Measurements from ENCODE around the gene EPHA7.

Gene EPHA7

DNA sequence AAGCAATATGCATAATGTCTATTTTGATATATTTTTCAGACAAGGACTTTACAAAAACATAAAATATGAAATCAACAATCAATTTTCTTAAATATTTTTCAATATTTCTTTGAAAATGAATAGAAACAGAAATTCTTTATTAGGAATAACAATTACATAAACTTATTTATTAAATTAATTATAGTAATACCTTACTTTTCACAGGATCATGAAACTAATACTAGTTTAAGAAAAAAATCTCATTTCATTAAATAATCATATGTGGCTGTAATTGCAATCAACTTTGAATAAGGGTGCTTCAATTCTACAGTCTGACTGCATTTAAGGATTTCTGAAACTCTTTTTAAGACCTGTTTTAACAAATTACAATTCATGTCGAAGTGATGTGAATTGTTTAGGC lies 26.6 kb downstream of the EPHA7 start:
- no peak for DNase-seq

DNA sequence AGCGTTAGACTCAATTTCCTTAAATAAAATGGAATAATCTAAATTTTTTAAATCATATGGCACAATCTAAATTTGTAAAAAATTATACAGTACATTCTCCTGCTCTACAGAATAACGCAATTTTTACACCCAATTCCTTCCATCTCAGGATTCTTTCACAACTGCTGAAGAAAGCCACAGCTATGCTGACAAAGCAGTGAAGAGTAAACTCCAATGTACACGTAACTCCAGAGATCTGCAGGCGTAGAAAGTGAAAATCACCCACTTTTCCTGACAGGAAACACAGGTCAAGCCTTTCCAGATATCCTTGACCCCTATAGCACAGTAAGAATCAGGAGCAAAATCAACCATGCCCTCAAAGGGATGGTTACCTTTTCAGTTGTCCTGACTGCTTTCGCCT lies 27.4 kb downstream of the EPHA7 start:
- no peak for DNase-seq

DNA sequence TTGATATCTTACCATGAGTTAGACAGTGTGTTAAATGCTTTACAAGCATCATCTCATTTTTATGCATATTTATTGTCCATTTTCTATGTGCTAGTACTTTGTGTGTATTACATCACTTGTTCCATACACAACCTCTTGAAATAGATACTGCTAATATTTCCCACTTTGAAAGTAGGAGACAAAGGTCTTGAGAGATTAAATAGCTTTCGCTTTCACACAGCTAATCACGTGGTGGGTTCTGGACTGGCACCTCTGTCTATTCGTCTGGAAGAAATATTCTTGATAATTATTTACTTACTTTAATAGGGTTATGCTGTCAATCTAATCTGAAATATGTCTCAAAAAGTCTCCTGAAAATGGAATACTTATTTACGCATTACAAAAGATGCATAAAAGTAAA lies 30.2 kb downstream of the EPHA7 start:
- DNase-seq, result no peak

DNA sequence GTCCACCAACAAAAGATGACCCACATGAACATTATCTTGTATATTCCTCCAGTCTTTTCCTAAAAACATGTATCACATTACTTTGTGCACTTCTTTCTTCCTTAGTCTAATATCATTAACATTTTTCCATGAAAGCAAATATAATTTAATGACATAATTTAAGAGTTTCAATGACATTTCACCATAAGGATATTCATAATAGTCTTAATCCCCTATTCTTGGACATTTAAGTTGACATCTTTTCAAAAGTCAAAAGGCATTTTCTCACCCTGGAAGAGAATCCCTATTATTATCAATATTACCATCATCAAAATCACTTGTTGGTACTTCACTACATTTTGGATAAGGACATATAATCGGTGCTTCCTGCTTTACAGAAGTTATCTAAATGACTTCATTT lies 31.3 kb downstream of the EPHA7 start:
- no peak for DNase-seq

DNA sequence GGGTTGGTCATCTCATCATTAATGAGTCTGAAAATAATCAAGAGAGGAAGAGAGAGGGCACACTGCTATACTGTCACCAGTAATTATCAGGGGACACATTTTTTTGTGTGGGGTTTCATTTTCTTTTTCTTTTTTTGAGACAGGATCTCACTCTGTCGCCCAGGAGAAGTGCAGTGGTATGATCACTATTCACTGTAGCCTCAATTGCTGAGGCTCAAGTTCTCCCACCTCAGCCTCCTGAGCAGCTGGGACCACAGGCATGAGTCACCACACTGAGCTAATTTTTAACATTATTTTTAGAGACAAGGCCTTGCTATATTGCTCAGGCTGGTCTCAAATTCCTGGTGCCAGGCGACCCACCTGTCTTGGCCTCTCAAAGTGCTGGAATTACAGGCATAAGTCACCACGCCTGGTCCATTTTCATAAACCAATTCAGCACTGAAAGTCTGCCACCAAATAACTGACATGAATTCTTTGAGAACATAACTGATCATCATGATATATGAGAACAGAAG lies 43.3 kb downstream of the EPHA7 start:
- no peak for DNase-seq

DNA sequence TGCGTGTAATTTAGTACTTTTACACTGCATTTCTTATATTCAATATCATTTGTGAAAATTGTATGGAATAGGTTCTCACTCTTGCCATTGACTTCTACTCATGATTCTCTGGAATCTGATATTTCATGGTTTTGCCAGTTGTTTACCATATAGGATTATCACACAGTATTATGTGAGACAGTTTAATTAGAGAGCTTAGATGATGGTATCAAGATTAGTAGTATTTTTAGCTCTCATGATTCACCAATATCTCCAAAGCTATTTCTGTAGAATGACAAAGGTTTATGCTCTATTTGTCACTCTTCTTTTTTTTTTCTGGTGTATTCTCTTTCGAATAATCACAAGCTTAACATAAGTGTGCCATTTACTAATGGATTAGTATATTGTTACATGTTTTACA lies 45.9 kb downstream of the EPHA7 start:
- no peak for DNase-seq

DNA sequence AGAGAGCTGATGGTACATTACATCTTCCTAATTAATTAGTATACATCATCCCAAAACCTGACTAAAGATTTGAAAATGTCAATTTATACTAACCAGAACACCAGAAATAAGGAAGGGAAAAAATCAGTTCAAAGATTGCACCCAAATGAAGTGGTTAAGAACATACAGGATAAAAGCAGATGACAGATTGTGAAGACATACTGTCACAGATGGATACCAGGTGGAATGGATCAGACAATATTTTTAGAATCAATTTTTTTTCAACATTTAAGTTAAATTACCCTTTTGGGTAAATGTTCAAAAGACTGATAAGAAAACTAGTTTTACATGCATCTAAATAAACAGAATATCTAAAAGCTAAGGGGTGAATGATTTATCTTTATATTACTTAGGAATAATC lies 47.6 kb downstream of the EPHA7 start:
- no peak for DNase-seq

DNA sequence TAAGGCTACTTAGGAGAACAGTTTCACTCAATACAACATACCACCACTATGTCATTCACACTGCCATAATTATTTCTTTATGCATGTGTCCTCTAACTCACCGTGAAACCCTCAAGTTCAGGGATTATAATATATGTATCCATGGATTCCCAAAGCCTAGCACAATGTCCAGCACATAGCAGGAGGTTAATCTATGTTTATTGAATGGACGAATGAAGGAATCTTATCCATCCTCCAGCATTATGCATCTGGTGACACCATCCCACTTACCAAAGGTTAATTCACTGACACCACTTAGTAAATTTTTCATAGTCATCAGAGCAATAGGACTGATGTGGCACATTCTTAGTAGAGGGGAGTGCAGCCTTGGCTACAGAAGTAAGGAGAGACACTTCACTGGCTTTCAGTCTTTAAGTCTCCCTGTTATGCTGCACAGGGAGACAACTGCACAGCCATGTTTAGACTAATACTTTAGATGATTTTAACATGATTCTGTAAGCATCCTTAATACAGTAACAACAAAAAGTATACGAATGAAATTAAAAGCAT lies 49.7 kb downstream of the EPHA7 start:
- DNase-seq, result no peak

DNA sequence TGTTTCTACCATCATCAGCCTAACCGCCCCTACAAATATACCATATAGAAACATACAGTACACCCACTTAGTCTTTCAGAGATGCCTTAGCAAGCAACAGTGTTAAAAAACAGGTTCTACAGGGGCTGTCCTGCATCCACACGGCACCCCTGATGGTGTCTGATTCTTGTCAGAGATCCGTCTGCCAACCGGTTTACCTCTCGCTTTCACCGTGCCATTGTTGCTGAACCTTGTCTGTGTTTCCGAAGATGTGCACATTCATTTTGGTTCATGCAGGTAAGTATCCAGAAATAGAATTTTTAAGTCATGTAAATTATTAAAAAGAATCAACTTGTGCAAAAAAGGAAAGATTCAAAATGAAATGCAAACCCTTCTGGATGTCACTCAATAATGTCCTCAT lies 52.9 kb downstream of the EPHA7 start:
- DNase-seq, result no peak

DNA sequence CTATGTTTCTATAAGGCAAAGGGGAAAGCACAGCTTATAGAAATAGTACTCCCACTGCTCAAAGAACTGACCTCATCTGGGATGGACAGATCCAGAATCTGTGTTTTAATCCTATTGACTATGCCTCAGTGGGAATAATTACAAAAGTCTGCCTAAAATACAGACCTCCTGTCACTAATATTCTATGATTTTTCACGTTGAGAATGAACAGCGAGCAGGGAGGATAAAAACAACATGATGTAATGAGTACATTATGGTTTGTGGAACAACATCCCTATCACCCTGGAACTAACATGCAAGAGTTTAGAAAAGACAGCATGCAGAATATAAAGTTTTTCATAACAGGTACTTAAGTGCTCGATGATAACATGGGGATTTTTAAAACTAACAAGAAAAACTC lies 53.9 kb downstream of the EPHA7 start:
- no peak for DNase-seq

DNA sequence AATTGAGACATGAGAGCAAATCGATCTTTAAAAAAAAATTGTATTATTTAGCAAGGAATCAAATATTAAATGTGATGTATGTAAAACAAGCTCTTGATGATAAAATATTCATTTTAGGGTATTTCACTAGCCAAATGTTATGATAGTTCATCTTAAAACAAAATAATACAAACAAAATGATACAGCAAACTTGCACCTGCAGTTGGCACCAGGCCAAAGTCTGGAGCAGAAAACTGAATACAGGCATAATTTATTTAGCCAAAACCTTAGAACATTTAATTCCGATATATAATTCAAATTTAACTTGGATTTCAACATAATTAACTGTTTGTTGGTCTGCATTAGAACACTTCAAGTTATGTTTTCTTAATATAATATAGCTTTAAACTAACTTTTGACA lies 60.9 kb downstream of the EPHA7 start:
- no peak for DNase-seq

DNA sequence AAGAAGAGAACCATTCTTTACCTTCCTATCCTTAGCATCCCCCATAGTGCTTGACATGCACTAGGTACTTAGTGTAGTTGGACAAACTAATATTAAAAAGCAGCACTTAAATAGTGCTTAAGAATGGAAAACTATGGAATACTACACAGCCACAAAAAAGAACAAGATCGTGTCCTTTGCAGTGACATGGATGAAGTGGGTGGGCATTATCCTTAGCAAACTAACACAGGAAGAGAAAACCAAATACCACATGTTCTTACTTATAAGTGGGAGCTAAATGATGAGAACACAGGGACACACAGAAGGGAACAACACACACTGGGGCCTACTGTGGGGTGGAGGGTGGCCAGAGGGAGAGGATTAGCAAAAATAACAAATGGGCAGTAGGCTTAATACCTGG lies 66.8 kb downstream of the EPHA7 start:
- no peak for DNase-seq

DNA sequence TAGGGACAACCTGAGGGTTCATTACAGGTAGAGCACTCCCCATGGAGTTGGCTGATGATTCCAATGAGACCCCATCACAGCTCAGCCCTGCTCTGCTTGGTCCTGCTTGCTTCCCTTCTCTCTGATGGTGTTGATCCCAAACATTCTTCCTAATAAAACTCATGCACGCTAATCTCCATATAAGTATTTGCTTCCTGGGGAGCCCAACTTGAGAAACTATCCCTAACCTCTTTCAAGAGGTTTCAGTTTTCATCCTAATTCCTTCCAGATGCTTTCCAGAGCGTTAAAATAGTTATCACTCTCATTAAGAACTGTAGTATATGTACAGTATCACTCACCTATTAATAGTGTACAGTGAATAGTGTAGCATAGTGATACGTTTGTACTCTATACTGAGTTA lies 68.1 kb downstream of the EPHA7 start:
- DNase-seq, result no peak

DNA sequence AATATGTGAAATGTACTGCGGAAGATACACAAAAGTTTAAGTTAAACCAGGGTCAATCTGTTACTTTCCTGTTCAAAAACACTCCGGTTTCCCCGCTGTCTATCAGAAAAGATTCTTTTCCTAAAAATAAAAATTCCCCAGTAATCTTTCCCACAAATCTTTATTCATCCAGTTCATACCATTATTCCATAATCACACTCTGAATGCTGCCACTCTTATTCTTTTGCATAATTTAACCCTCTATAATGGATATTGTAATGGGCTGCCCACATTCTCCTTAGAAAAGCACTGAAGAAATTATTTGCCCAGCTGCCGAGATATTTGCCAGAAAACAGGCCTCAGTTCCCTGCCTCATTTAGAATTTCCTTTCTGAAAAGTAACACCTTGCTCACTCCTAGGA lies 68.6 kb downstream of the EPHA7 start:
- DNase-seq, result no peak

DNA sequence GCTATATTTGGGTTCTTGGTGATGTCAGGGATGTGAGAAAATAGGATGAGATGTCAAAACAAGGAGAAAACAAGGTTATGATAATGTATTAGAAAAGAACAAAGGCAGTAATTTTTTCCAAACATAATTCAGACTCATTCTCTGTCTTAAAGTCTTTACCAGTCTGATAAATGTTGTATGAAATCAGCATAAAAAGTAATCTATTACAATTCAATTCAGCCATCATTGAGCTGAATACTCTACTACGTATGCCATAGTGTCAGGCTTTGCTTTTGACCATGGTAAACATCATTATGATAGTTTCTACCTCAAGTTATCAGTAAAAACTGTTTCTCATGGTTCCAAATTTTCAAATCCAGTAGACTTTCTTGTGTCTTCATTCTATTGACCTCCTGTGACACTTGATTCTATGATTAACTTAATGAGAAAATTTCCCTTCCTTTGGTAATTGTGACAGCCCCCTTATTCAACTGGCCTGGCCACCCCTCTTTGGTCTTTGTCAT lies 75.0 kb downstream of the EPHA7 start:
- DNase-seq, result no peak

DNA sequence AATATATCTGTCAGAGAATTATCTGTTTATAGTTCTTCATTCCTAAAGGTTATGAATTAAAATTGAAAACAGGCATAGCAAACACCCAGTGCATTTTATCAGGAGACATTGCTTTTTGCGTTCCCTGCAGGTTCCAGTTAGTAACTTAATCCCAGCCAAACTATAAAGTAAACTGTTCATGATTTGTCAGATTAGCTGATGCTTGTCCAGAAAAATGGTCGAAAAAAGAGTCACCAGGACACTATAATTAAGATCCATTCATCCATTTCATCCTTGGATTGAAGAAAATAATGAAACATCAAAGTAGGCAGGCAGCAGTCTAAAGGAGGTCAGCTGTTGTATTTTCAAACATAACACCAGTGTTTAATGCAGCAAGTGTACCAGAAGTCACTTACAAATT lies 75.9 kb downstream of the EPHA7 start:
- no peak for DNase-seq

DNA sequence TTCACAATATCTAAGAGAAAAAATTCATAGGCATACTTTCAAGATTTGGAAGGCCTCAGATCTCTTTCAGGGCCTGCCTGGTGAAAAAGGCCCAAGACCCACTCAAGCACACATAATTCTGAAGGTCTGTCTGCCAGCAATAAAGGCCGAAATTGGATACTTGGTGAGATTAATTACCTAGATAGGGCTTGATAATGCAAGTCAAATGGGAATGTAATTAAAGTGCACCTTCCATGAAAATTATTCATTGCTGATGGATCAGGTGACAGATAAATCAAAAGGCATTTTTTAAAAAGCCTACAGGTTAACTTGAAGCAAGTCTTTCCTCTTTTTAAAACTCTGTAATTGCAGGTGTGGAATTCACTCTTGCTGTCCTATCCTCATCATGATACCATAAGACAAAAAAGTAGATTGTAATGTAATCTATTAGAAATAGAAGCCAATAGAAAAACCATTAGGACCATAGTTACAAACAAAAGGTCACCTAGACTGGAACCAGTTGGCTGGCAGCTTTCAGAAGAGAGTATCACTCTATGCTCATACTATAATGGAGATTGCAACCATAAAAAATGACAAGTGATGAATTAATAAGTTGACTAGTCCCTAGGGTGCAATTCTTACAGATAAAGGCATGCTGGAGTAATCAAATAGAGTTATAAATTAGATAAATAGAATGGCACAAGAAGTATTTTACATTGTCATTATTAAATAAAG lies 77.3 kb downstream of the EPHA7 start:
- DNase-seq, result no peak

DNA sequence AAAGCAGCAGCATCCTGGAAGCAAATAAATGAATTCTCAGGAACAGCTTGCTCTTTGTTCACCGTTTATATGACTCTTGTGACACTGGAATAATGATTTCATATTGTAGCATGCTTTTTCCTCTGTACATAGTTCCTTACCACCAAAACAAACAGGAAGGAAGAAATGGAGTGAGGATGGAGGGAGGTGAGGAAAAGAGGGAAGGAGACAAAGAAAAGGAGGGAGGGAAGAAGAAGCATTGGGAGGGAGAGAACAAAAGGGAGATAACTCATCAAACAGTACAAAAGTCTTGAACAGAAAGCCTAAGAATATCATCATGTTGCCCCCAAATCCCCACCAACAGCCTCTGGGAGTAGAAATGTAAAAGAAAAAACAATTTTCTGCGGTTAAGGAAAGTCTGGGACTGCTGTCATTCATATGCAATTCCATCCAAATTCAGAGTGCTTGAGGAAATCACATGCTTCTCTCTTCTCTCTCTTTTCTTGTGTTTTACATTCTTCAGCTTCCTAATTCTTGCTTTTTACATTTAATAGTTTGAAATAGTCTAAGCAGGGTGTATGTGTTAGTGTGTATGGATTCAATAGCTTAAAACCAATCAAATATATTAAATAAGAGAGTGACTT lies 81.5 kb downstream of the EPHA7 start:
- DNase-seq, result no peak

DNA sequence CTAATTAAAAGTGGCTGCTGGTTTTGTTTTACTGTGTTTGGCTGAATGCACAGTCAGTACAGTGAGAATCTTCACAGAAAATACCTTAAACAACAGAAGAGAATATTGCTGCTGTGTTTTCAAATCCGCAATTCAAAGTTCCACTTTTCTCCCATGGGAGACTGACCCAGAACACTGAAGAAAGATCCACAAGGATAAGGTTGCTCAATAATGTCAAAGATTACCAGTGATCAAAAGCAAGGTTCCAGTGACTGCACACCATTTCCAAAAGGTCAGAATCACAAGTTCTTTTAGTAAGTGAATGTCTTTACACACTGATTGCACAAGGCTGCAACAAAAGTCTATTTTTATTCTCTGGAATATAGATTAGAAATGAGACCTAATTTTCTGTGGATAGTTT lies 82.3 kb downstream of the EPHA7 start:
- DNase-seq, result no peak

DNA sequence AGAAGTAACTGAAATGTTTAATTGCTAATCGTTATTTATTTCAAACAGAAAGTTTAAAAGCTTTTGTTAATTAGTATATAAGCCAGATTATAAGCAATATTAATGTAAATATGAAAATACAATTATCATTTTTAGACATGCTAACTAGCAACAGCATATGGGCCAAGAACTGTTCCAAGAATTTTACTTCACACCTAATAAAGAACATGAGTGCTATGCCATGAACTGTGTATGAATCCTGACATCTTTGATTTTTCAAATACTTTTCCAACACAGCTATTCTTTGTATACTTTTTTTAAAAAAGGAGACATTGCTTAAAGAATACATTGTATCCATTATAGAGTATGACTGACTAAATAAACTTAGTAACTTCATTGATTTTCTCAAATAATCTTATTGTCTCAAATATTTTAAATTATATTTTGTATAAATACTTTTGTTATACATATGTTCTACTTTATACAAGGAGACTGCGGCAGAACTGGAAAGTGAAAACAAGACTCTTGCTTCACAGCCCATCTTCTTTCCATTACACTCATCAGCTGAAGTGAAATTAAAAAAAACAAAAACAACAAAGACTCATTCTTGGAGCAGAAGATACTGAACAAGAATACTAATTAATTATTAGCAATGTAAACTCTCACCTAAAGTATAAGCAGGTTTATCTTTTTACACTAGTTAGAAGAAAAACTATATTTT lies 89.9 kb downstream of the EPHA7 start:
- DNase-seq, result no peak

DNA sequence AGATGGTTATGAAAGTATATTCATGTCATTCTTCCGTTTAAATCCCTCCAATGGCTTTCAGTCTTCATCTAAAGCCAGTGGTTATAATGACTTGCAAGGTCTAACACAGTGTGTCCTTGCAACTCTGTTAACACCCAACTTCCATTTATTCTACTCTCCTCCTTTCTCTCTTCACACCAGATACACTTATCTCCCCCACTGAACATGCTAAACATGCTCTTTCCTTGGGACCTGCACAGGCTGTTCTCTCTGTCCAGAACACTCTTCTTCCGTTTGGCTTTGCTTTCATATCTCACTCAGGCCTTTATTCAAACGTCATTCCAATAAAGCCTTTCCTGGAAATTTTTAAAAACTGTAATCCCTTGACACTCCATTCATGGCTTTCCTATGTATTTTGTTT lies 91.5 kb downstream of the EPHA7 start:
- no peak for DNase-seq

DNA sequence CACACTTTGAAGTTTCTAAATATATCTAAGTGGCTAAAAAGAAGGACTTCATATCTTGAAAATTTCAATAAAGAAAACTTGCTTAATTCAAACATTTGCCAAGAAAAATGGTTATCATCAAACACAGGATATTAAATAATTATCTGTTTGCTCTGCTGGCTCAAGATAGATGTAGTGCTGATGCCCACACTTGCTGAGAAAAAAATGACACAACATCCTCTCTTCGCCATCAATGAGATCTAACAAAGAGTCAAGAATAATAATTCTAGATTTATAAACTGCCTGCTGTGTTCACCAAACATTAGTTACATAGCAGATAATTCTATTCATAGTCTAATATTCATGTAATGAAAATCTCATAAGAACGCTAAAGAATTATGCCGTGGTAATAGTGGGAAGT lies 93.6 kb downstream of the EPHA7 start:
- DNase-seq, result no peak

DNA sequence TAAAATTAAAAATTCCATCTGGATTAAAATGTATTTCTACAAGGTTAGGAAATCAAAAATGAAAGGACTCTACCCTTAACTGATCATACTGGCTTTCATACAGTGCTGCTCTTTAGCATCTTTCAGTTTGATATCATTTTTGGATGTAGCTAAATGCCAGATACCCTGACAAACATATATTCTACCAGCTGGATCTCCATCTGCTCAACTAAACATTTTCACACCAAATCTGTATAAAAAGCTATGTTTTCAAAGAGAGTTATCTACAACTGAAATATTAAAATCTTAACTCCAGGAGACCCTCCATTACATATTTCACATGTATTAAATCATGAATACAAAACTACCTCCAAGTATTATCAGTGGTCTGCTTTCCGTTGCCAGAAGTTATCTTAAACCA lies 95.7 kb downstream of the EPHA7 start:
- DNase-seq, result no peak

DNA sequence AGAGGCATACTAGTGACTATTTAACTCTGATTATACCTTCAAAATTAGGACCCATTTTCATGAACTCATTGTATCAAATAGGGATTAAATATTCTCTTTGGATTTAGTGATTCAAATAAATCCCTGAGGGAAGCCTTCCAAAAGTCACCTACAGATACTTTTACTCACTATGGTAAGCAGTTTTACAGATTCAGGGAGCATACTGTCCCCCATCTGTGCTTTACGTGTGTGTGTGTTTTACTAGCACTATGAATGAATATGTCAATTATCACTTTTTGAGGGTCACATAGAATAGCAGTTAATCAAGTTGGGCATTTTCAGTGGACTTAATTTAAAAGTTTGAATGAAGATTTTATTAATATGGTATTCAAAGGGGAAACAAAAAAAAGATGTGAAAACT lies 96.7 kb downstream of the EPHA7 start:
- DNase-seq, result no peak

Measured in activated CD4-positive, alpha-beta T cell treated with anti-CD3 and anti-CD28 coated beads, Interleukin-10, Interleukin-2, amounts not matched to agents 100 ng/mL and 50 ng/mL, durations not matched to agents 16 hours and 8 hours (primary cell).